ENCODE measurements around the gene RSPO4. TPM values are rescaled to one million over a fixed set of nuclear protein-coding genes. Genes with fewer than 3 reads are reported as not detected.

Gene RSPO4
- total and polyA plus RNA-seq, 2 of the 8 experiments (the other 6 are each of a cell fraction or from before 2014, with no cell fraction given): 3.4 to 6.4 TPM

- FAIRE-seq: no peak
These were observed 52.4 kb downstream of the RSPO4 start for GRCh38 chr20:949717-950116.

More at GRCh38 chr20:949717-950116, 52.4 kb downstream of the RSPO4 start:
- no peak overlapping the region for H2AK5ac ChIP-seq (ENCODE audit: low read depth, low read length)
- H3K79me1 ChIP-seq (ENCODE audit: low read depth, low read length): no peaks in the 10 kb centered on the region
- H3K23me2 ChIP-seq (ENCODE audit: low read depth, low read length): no peaks in the 10 kb centered on the region
- WGBS, 2 experiments (ENCODE audit: extremely low coverage in 1 of 2, insufficient coverage in 1 of 2, insufficient read length in 1 of 2, insufficient replicate concordance in 2 of 2, low coverage in 1 of 2, low lambda C conversion rate in 2 of 2, missing lambda C conversion rate in 1 of 2): 92% methylated on average over 6 of the region's 7 CpGs; no CpG with 5 or more reads in 1 of the 2 experiments
- ChIA-PET POLR2A (ENCODE audit: partially characterized antibody) (no interaction called here), CTCF (ENCODE audit: partially characterized antibody) (interaction anchor here (0.8 to 12.5 kb wide), 3 partner anchors 21 to 134 kb away, joined by 3 to 155 read pairs (median 5); no protein-coding TSS in a partner anchor)
- no peak for DNase-seq (ENCODE audit: low read depth in 1 of 2, low spot score in 2 of 2)
- TF ChIP-seq NRF1 (IDR thresholded peaks at IDR 0.05; ENCODE audit: low read depth, low read length): no peak
- TF ChIP-seq SUZ12 (IDR thresholded peaks at IDR 0.05; ENCODE audit: low read length): no peak
- no peak for TF ChIP-seq ATF3 (IDR thresholded peaks at IDR 0.05; ENCODE audit: insufficient read depth, low read depth, low read length)
- no peak for TF ChIP-seq SRF (IDR thresholded peaks at IDR 0.05; ENCODE audit: low read depth, low read length)
- TF ChIP-seq SIRT6 (IDR thresholded peaks at IDR 0.05; ENCODE audit: low read length): no peak
- no peak for TF ChIP-seq RXRA (IDR thresholded peaks at IDR 0.05; ENCODE audit: insufficient read depth, low read depth, low read length)
- TF ChIP-seq RAD21 (IDR thresholded peaks at IDR 0.05 in 1 of 2, conservative IDR thresholded peaks at IDR 0.05 in 1 of 2; ENCODE audit: low read depth in 2 of 2, low read length in 2 of 2): no peak
- TF ChIP-seq PHF8 (conservative IDR thresholded peaks at IDR 0.05; ENCODE audit: low read depth, low read length): no peak
- TF ChIP-seq RFX5 (IDR thresholded peaks at IDR 0.05; ENCODE audit: borderline replicate concordance, low read depth, low read length): no peak
- TF ChIP-seq TCF12 (IDR thresholded peaks at IDR 0.05; ENCODE audit: low read depth, low read length): no peak
- H3K9ac ChIP-seq (replicated peaks in 1 of 4; ENCODE audit: extremely low read depth in 1 of 4, low read depth in 3 of 4, low read length in 3 of 4): no peak overlapping the region
- no peak overlapping the region for H3K14ac ChIP-seq (ENCODE audit: insufficient read length)
- no peak overlapping the region for H3K4ac ChIP-seq (replicated peaks; ENCODE audit: insufficient read length, low read depth, low read length)
- H2BK20ac ChIP-seq (ENCODE audit: low read length): no peak overlapping the region
- H3K9me3 ChIP-seq (ENCODE audit: insufficient read depth in 2 of 2, low read depth in 1 of 2, low read length in 1 of 2): no peaks in the 10 kb centered on the region
- no peak overlapping the region for H2AFZ ChIP-seq (ENCODE audit: low read length)
- no peak overlapping the region for H4K91ac ChIP-seq (replicated peaks; ENCODE audit: insufficient read length, low read length)
- no peaks in the 10 kb centered on the region for H3K36me3 ChIP-seq (ENCODE audit: control insufficient read depth in 2 of 4, insufficient read depth in 4 of 4, low read length in 3 of 4)
- no peak overlapping the region for H3K27ac ChIP-seq (ENCODE audit: low read depth, low read length)
- H3K4me1 ChIP-seq (replicated peaks in 1 of 4; ENCODE audit: control insufficient read depth in 3 of 4, insufficient read depth in 4 of 4, low read length in 3 of 4): peaks cover 0 to 6% (median 3%) of the 10 kb centered on the region in 4 experiments; a peak in 3 of 7 replicates
- no peak overlapping the region for H3K4me3 ChIP-seq (ENCODE audit: extremely low read depth in 1 of 4, insufficient read depth in 2 of 4, low read depth in 3 of 4, low read length in 4 of 4)
- no peak overlapping the region for H3K18ac ChIP-seq (ENCODE audit: extremely low read depth, low read length)
- H3K79me2 ChIP-seq (ENCODE audit: control insufficient read depth in 1 of 2, insufficient read depth in 2 of 2, low read length in 2 of 2): no peaks in the 10 kb centered on the region
- H3K56ac ChIP-seq (replicated peaks; ENCODE audit: insufficient read length, low read depth, low read length): no peak overlapping the region
- no peak overlapping the region for H2BK15ac ChIP-seq (ENCODE audit: low read length)
- no peak overlapping the region for H3K23ac ChIP-seq (ENCODE audit: insufficient read length)
- no peak overlapping the region for H4K5ac ChIP-seq (ENCODE audit: insufficient read length, low read depth, low read length)
- H2BK120ac ChIP-seq (replicated peaks; ENCODE audit: low read depth, low read length): no peak overlapping the region
- H4K8ac ChIP-seq (ENCODE audit: extremely low read depth, insufficient read depth, low read length): no peak overlapping the region
- no peak overlapping the region for H2BK5ac ChIP-seq (ENCODE audit: low read depth, low read length)
- H2BK12ac ChIP-seq (ENCODE audit: low read depth, low read length): no peak overlapping the region
- H3K4me2 ChIP-seq (ENCODE audit: insufficient read depth in 1 of 2, low read depth in 2 of 2, low read length in 2 of 2): no peak overlapping the region
- H3K27me3 ChIP-seq (replicated peaks in 1 of 4; ENCODE audit: control insufficient read depth in 3 of 4, extremely low read depth in 1 of 4, insufficient read depth in 3 of 4, low read length in 3 of 4): no peaks in the 10 kb centered on the region; a peak in 1 of 7 replicates
- H4K20me1 ChIP-seq (replicated peaks in 1 of 2; ENCODE audit: control insufficient read depth in 1 of 2, insufficient read depth in 2 of 2, low read length in 2 of 2): no peaks in the 10 kb centered on the region

Measured in H1 (cell line).